GM23338 (cell line): ENCODE results near the gene KRT37.

ENCODE experiments used
- CTCF ChIP-seq, 2 experiments: fragments of 200-600 bp in 1 of 2; sonication (generic) in 1 of 2; conservative IDR thresholded peaks; 2 replicates each; pipeline versions ENCODE4 v1.5.1 to v1.6.1; 2016 to 2017; ENCODE audit warnings: antibody characterized with exemption in 2 of 2, low read depth in 2 of 2, mild to moderate bottlenecking in 2 of 2, moderate library complexity in 1 of 2
- POLR2AphosphoS5 ChIP-seq: IDR thresholded peaks from 2 replicates; pipeline ENCODE4 v1.6.1; 2016; ENCODE audit warnings: antibody characterized with exemption, low read depth
- REST ChIP-seq: IDR thresholded peaks from one replicate; pipeline ENCODE4 v1.6.1; 2018; ENCODE audit warnings: antibody characterized with exemption; ENCODE audit not compliant: unreplicated experiment

GRCh38 chr17:41437254-41437653 lies 12.9 kb upstream of the KRT37 start:
- TF ChIP-seq CTCF (conservative IDR thresholded peaks at IDR 0.05; ENCODE audit: low read depth in 2 of 2) (no peak), POLR2AphosphoS5 (no peak), REST (no peak)
